Measurements from ENCODE around the gene KCNK10.

KCNK10 gene

DNA sequence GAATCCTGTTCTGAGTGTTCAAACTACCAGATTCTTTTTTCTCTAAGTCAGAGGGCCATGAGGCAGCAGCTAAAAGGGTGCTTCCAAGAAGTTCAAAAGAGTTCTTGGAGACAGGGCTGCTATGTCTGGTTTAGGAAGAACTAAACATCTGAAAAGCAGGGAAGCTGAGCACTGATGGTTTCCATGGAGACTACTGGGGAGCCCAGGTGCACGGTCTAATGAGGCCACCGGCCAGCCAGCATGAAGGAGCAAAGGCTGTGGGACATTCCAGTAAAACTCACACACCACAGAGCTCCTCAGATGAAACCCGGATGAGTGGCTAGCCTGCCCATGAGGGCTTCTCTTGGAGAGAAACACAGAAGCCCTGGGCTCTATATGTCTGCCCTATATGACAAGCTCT is 97.3 kb downstream of the KCNK10 start:
- no peak overlapping the region for H3K4me3 ChIP-seq (ENCODE audit: low read depth, low read length)
- no peaks in the 10 kb centered on the region for H3K36me3 ChIP-seq (ENCODE audit: control insufficient read depth in 2 of 2, insufficient read depth in 1 of 2, low read length in 2 of 2)
- H3K27ac ChIP-seq (ENCODE audit: extremely low read depth, low read depth, low read length), result no peak overlapping the region
- TF ChIP-seq ZNF514 (tag by site-specific recombination; IDR thresholded peaks at IDR 0.05) (no peak), ZNF560 (tag by site-specific recombination; IDR thresholded peaks at IDR 0.05; ENCODE audit: borderline replicate concordance) (no peak)
- ChIA-PET POLR2A (no interaction called here), CTCF (interaction anchor here (1.0 kb wide), 2 partner anchors 10 to 281 kb away, joined by 3 read pairs; no protein-coding TSS in a partner anchor)
- no peaks in the 10 kb centered on the region for H3K9me3 ChIP-seq (ENCODE audit: control insufficient read depth, insufficient read depth, low read depth, low read length)
- H3K4me1 ChIP-seq (ENCODE audit: control insufficient read depth, insufficient read depth, low read length), result no peaks in the 10 kb centered on the region

DNA sequence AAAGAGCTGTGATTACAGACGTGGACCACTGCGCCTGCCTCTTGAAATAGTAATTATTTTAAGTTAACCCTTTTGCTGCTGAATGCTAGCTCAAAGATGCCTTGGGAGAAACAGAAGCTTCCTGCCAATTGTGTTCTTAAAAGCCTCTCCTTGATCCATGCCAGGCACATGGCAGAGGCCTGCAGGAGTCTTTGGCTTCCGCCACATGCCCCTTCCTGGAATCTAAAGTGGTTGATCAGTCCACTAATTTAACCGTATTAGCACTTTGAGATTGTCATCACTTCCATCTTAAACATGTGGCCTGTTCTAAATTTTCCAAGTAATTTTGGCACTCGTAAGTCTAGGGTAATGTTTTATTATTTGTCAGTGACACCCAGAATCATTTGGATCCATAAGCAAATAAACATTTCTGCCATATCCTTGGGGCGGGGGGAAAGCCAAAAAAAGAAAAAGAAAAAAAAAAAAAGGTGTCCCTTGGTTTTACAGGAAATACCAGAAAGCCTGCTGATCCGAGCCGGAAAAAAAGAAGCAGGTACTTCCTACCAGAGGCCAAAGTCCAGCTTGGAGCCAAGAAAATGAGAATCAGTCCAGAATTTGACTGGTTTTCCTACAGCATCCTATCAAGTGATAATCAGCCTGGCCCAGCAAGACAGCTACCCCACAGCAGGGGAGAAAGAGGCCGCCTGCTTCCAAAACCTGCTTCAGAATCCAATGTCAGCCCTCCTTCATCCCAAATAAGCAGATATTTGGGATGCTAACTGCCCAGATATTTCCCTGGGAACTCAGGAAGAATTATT is 104.8 kb downstream of the KCNK10 start:
- Histone ChIP-seq H3K4me3 (ENCODE audit: low read depth, low read length) (no peak overlapping the region), H3K9me3 (ENCODE audit: control insufficient read depth, insufficient read depth, low read depth, low read length) (no peaks in the 10 kb centered on the region), H3K36me3 (ENCODE audit: control insufficient read depth in 2 of 2, insufficient read depth in 1 of 2, low read length in 2 of 2) (no peaks in the 10 kb centered on the region), H3K27ac (ENCODE audit: extremely low read depth, low read depth, low read length) (no peak overlapping the region), H3K4me1 (ENCODE audit: control insufficient read depth, insufficient read depth, low read length) (no peaks in the 10 kb centered on the region)
- ChIA-PET POLR2A (no interaction called here), CTCF (no interaction called here)
- TF ChIP-seq, protein P1, sequence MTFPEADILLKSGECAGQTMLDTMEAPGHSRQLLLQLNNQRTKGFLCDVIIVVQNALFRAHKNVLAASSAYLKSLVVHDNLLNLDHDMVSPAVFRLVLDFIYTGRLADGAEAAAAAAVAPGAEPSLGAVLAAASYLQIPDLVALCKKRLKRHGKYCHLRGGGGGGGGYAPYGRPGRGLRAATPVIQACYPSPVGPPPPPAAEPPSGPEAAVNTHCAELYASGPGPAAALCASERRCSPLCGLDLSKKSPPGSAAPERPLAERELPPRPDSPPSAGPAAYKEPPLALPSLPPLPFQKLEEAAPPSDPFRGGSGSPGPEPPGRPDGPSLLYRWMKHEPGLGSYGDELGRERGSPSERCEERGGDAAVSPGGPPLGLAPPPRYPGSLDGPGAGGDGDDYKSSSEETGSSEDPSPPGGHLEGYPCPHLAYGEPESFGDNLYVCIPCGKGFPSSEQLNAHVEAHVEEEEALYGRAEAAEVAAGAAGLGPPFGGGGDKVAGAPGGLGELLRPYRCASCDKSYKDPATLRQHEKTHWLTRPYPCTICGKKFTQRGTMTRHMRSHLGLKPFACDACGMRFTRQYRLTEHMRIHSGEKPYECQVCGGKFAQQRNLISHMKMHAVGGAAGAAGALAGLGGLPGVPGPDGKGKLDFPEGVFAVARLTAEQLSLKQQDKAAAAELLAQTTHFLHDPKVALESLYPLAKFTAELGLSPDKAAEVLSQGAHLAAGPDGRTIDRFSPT (tag by site-specific recombination; IDR thresholded peaks at IDR 0.05), result no peak
- TF ChIP-seq, protein P2, sequence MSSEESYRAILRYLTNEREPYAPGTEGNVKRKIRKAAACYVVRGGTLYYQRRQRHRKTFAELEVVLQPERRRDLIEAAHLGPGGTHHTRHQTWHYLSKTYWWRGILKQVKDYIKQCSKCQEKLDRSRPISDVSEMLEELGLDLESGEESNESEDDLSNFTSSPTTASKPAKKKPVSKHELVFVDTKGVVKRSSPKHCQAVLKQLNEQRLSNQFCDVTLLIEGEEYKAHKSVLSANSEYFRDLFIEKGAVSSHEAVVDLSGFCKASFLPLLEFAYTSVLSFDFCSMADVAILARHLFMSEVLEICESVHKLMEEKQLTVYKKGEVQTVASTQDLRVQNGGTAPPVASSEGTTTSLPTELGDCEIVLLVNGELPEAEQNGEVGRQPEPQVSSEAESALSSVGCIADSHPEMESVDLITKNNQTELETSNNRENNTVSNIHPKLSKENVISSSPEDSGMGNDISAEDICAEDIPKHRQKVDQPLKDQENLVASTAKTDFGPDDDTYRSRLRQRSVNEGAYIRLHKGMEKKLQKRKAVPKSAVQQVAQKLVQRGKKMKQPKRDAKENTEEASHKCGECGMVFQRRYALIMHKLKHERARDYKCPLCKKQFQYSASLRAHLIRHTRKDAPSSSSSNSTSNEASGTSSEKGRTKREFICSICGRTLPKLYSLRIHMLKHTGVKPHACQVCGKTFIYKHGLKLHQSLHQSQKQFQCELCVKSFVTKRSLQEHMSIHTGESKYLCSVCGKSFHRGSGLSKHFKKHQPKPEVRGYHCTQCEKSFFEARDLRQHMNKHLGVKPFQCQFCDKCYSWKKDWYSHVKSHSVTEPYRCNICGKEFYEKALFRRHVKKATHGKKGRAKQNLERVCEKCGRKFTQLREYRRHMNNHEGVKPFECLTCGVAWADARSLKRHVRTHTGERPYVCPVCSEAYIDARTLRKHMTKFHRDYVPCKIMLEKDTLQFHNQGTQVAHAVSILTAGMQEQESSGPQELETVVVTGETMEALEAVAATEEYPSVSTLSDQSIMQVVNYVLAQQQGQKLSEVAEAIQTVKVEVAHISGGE (tag by site-specific recombination; conservative IDR thresholded peaks at IDR 0.05; ENCODE audit: low read depth), result no peak
- TF ChIP-seq ZNF2 (tag by site-specific recombination; IDR thresholded peaks at IDR 0.05), result no peak

DNA sequence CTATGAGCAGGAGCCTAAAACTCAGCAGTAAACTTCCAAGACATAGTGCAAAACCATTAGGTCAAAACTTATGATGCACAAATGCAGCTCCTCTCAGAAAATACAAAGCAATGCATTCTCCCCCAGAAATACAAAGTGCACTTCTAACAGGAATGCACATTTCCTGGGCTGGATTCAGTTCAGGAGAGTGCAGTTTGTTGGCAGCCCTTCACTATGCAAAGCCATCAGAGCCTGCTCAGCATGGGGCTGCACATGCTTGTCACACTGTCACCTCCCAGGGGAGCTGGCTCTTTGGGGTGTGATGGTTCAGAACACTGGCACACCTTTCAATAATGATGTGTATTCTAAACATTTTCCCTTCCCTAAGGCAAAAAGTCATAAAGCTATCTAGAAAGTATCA is 110.4 kb downstream of the KCNK10 start:
- H3K36me3 ChIP-seq (ENCODE audit: control insufficient read depth in 2 of 2, insufficient read depth in 1 of 2, low read length in 2 of 2), result no peaks in the 10 kb centered on the region
- CTCF ChIA-PET, result interaction anchor here (0.6 to 0.7 kb wide), 2 partner anchors 294 to 1989 kb away, joined by 3 to 4 read pairs; no protein-coding TSS in a partner anchor
- POLR2A ChIA-PET, result no interaction called here
- no peak overlapping the region for H3K4me3 ChIP-seq (ENCODE audit: low read depth, low read length)
- H3K9me3 ChIP-seq (ENCODE audit: control insufficient read depth, insufficient read depth, low read depth, low read length), result no peaks in the 10 kb centered on the region
- H3K27ac ChIP-seq (ENCODE audit: extremely low read depth, low read depth, low read length), result no peak overlapping the region
- no peaks in the 10 kb centered on the region for H3K4me1 ChIP-seq (ENCODE audit: control insufficient read depth, insufficient read depth, low read length)
- TF ChIP-seq ZNF747 (tag by site-specific recombination; IDR thresholded peaks at IDR 0.05), result no peak
- TF ChIP-seq HOXC10 (CRISPR knock-in tag; IDR thresholded peaks at IDR 0.05), result no peak
- no peak for TF ChIP-seq ZNF558 (tag by site-specific recombination; IDR thresholded peaks at IDR 0.05)
- no peak for TF ChIP-seq ZNF624 (tag by site-specific recombination; IDR thresholded peaks at IDR 0.05)
- no peak for TF ChIP-seq GLI4 (tag by site-specific recombination; IDR thresholded peaks at IDR 0.05)
- TF ChIP-seq ZNF623 (tag by site-specific recombination; IDR thresholded peaks at IDR 0.05), result no peak
- no peak for TF ChIP-seq ZNF423 (tag by site-specific recombination; IDR thresholded peaks at IDR 0.05)
- no peak for TF ChIP-seq ZNF394 (tag by site-specific recombination; IDR thresholded peaks at IDR 0.05; ENCODE audit: borderline replicate concordance)
- no peak for TF ChIP-seq ZNF175 (tag by site-specific recombination; IDR thresholded peaks at IDR 0.05)

Data from HEK293 (cell line).